Activated CD4-positive, alpha-beta memory T cell treated with anti-CD3 and anti-CD28 coated beads, Interleukin-2, amount 10 ng/mL, durations not matched to agents 7 days and 5 days (primary cell): ENCODE results near the gene TYRO3. TPM values are rescaled to one million over a fixed set of nuclear protein-coding genes. Genes with fewer than 3 reads are reported as not detected.
"Not testable (repeated sequence)": the region's sequence is repeated elsewhere in the genome, so short reads cannot be mapped to it uniquely, and the experiment has no call there.

Experiments
- CTCF ChIA-PET: fragments of 350-600 bp; sonication (Branson Sonifier 250); formaldehyde crosslinking; loops from one replicate; lab custom pipeline; 2021; ENCODE audit warnings: antibody characterized with exemption, inconsistent platforms; lab: Charles Lee
- POLR2A ChIA-PET: fragments of 350-600 bp; sonication (Branson Sonifier 250); formaldehyde crosslinking; loops from one replicate; lab custom pipeline; 2021; ENCODE audit warnings: antibody characterized with exemption; lab: Charles Lee
- DNase-seq: peaks from one replicate; pipeline ENCODE4 v3.0.0-alpha.2; 2020
- H3K27ac Mint-ChIP-seq: one replicate; pipeline ENCODE4 v1.8.0; 2021; ENCODE audit warnings: mild to moderate bottlenecking, mixed read lengths
- H3K27me3 Mint-ChIP-seq: one replicate; pipeline ENCODE4 v1.8.0; 2021; ENCODE audit warnings: mixed read lengths
- H3K36me3 Mint-ChIP-seq: one replicate; pipeline ENCODE4 v1.8.0; 2021; ENCODE audit warnings: low read depth, mixed read lengths
- H3K4me1 Mint-ChIP-seq: one replicate; pipeline ENCODE4 v1.8.0; 2021; ENCODE audit warnings: mixed read lengths
- H3K4me3 Mint-ChIP-seq: one replicate; pipeline ENCODE4 v1.8.0; 2021; ENCODE audit warnings: mild to moderate bottlenecking, mixed read lengths
- H3K9me3 Mint-ChIP-seq: one replicate; pipeline ENCODE4 v1.8.0; 2021; ENCODE audit warnings: mixed read lengths
- total RNA-seq, 2 experiments: library from RNA; stranded (reverse); gene quantifications; one replicate each; pipeline ENCODE4 v1.2.3, GENCODE V29; 2021

Gene TYRO3
- total RNA-seq, 2 experiments from 2014 or later, result 0.98 to 1.9 TPM

GRCh38 chr15:41584636-41585126 is 25.7 kb downstream of the TYRO3 start:
- DNase-seq, result no peak
- H3K36me3 Mint-ChIP-seq, result no peaks in the 10 kb centered on the region
- peaks cover 8% of the 10 kb centered on the region for H3K4me1 Mint-ChIP-seq
- peaks cover 45% of the 10 kb centered on the region for H3K27me3 Mint-ChIP-seq
- no peak overlapping the region for H3K27ac Mint-ChIP-seq
- ChIA-PET POLR2A (no interaction called here), CTCF (interaction anchor here (1.2 to 1.7 kb wide), 3 partner anchors 10 to 119 kb away, joined by 3 to 14 read pairs (median 6); no protein-coding TSS in a partner anchor)
- H3K4me3 Mint-ChIP-seq, result peak overlapping the region; percentile 2
- H3K9me3 Mint-ChIP-seq, result no peaks in the 10 kb centered on the region

GRCh38 chr15:41585127-41586047 is 26.4 kb downstream of the TYRO3 start:
- Mint-ChIP-seq H3K4me3 (peak overlapping the region; percentile 48), H3K9me3 (no peaks in the 10 kb centered on the region), H3K4me1 (peaks cover 8% of the 10 kb centered on the region), H3K27me3 (peaks cover 49% of the 10 kb centered on the region), H3K27ac (no peak overlapping the region), H3K36me3 (no peaks in the 10 kb centered on the region)
- CTCF ChIA-PET, result interaction anchor here (1.0 to 1.8 kb wide), 6 partner anchors 9 to 120 kb away, joined by 3 to 14 read pairs (median 4); no protein-coding TSS in a partner anchor
- POLR2A ChIA-PET, result interaction anchor here (0.6 to 0.9 kb wide), 2 partner anchors 8 to 41 kb away, joined by 3 read pairs; partner anchors contain the start of gene RPAP1
- peak; percentile 34 for DNase-seq

GRCh38 chr15:41586531-41587282 is 27.7 kb downstream of the TYRO3 start:
- H3K27ac Mint-ChIP-seq, H3K36me3 Mint-ChIP-seq, DNase-seq, H3K4me1 Mint-ChIP-seq, H3K4me3 Mint-ChIP-seq, H3K9me3 Mint-ChIP-seq: not testable (repeated sequence)
- POLR2A ChIA-PET, result interaction anchor here (0.9 kb wide), 1 partner anchor 10 kb away, joined by 3 read pairs; no protein-coding TSS in a partner anchor
- CTCF ChIA-PET, result interaction anchor here (1.8 kb wide), 1 partner anchor 10 kb away, joined by 9 read pairs; no protein-coding TSS in a partner anchor
- H3K27me3 Mint-ChIP-seq, result peaks cover 55% of the 10 kb centered on the region

- POLR2A ChIA-PET, H3K36me3 Mint-ChIP-seq, DNase-seq, H3K4me3 Mint-ChIP-seq, H3K4me1 Mint-ChIP-seq, H3K9me3 Mint-ChIP-seq, H3K27ac Mint-ChIP-seq: not testable (repeated sequence)
- peaks cover 62% of the 10 kb centered on the region for H3K27me3 Mint-ChIP-seq
- CTCF ChIA-PET, result interaction anchor here (1.8 kb wide), 1 partner anchor 14 kb away, joined by 7 read pairs; no protein-coding TSS in a partner anchor
Measured at GRCh38 chr15:41589018-41589417, 30.0 kb downstream of the TYRO3 start.

- POLR2A ChIA-PET, H3K4me3 Mint-ChIP-seq, H3K36me3 Mint-ChIP-seq, DNase-seq, H3K9me3 Mint-ChIP-seq, H3K27ac Mint-ChIP-seq, H3K4me1 Mint-ChIP-seq: not testable (repeated sequence)
- peaks cover 60% of the 10 kb centered on the region for H3K27me3 Mint-ChIP-seq
- CTCF ChIA-PET, result interaction anchor here (1.8 kb wide), 1 partner anchor 14 kb away, joined by 7 read pairs; no protein-coding TSS in a partner anchor
Measured at GRCh38 chr15:41589571-41589970, 30.6 kb downstream of the TYRO3 start.

- H3K4me1 Mint-ChIP-seq, H3K27ac Mint-ChIP-seq, DNase-seq, H3K4me3 Mint-ChIP-seq, H3K36me3 Mint-ChIP-seq, POLR2A ChIA-PET, H3K9me3 Mint-ChIP-seq: not testable (repeated sequence)
- H3K27me3 Mint-ChIP-seq, result peaks cover 52% of the 10 kb centered on the region
- CTCF ChIA-PET, result interaction anchor here (1.6 kb wide), 1 partner anchor 12 kb away, joined by 6 read pairs; no protein-coding TSS in a partner anchor
Measured at GRCh38 chr15:41591217-41591616, 32.2 kb downstream of the TYRO3 start.

GRCh38 chr15:41592718-41593117 is 33.7 kb downstream of the TYRO3 start:
- H3K9me3 Mint-ChIP-seq, H3K4me3 Mint-ChIP-seq, H3K36me3 Mint-ChIP-seq, H3K27ac Mint-ChIP-seq, H3K4me1 Mint-ChIP-seq, DNase-seq, POLR2A ChIA-PET: not testable (repeated sequence)
- H3K27me3 Mint-ChIP-seq, result peaks cover 45% of the 10 kb centered on the region
- CTCF ChIA-PET, result interaction anchor here (0.8 kb wide), 1 partner anchor 155 kb away, joined by 3 read pairs; no protein-coding TSS in a partner anchor

GRCh38 chr15:41594801-41595746 is 36.1 kb downstream of the TYRO3 start:
- Mint-ChIP-seq H3K27ac (no peak overlapping the region), H3K4me3 (no peak overlapping the region), H3K36me3 (no peaks in the 10 kb centered on the region), H3K27me3 (peaks cover 31% of the 10 kb centered on the region), H3K4me1 (no peaks in the 10 kb centered on the region), H3K9me3 (no peaks in the 10 kb centered on the region)
- ChIA-PET POLR2A (no interaction called here), CTCF (interaction anchor here (0.6 to 1.1 kb wide), 2 partner anchors 10 to 16 kb away, joined by 3 to 6 read pairs; no protein-coding TSS in a partner anchor)
- DNase-seq, result no peak

GRCh38 chr15:41596972-41597371 is 38.0 kb downstream of the TYRO3 start:
- no peak for DNase-seq
- Mint-ChIP-seq H3K27ac (no peak overlapping the region), H3K4me1 (no peaks in the 10 kb centered on the region), H3K27me3 (peaks cover 23% of the 10 kb centered on the region), H3K36me3 (no peaks in the 10 kb centered on the region), H3K4me3 (no peak overlapping the region), H3K9me3 (no peaks in the 10 kb centered on the region)
- ChIA-PET POLR2A (interaction anchor here (0.6 kb wide), 1 partner anchor 174 kb away, joined by 3 read pairs; no protein-coding TSS in a partner anchor), CTCF (no interaction called here)

- no peaks in the 10 kb centered on the region for H3K9me3 Mint-ChIP-seq
- CTCF ChIA-PET, result no interaction called here
Measured at GRCh38 chr15:41597787-41598186, 38.8 kb downstream of the TYRO3 start.

GRCh38 chr15:41599061-41599460 is 40.0 kb downstream of the TYRO3 start:
- POLR2A ChIA-PET, result no interaction called here
- CTCF ChIA-PET, result no interaction called here
- no peak overlapping the region for H3K27ac Mint-ChIP-seq
- H3K27me3 Mint-ChIP-seq, result peaks cover 27% of the 10 kb centered on the region
- no peaks in the 10 kb centered on the region for H3K36me3 Mint-ChIP-seq
- H3K4me1 Mint-ChIP-seq, result peaks cover 4% of the 10 kb centered on the region
- H3K4me3 Mint-ChIP-seq, result no peak overlapping the region
- no peak for DNase-seq
- H3K9me3 Mint-ChIP-seq, result no peaks in the 10 kb centered on the region

More at GRCh38 chr15:41597787-41598186, 38.8 kb downstream of the TYRO3 start:
- DNase-seq, result no peak
- H3K36me3 Mint-ChIP-seq, result no peaks in the 10 kb centered on the region
- H3K4me3 Mint-ChIP-seq, result no peak overlapping the region
- H3K27ac Mint-ChIP-seq, result no peak overlapping the region
- POLR2A ChIA-PET, result no interaction called here
- no peaks in the 10 kb centered on the region for H3K4me1 Mint-ChIP-seq
- H3K27me3 Mint-ChIP-seq, result peaks cover 21% of the 10 kb centered on the region
